ENCODE data around the gene SNAPC3.

SNAPC3 gene

GRCh38 chr9:15501179-15501578 is 78.5 kb downstream of the SNAPC3 start:
- Histone ChIP-seq H3K4me3 (ENCODE audit: low read depth, low read length) (no peak overlapping the region), H3K36me3 (peaks cover 84% of the 10 kb centered on the region), H3K9me3 (ENCODE audit: severe bottlenecking) (no peaks in the 10 kb centered on the region), H3K27ac (no peak overlapping the region), H3K27me3 (ENCODE audit: insufficient read depth, low read depth, severe bottlenecking) (no peaks in the 10 kb centered on the region)
- DNase-seq = no peak
- TF ChIP-seq, protein P1, sequence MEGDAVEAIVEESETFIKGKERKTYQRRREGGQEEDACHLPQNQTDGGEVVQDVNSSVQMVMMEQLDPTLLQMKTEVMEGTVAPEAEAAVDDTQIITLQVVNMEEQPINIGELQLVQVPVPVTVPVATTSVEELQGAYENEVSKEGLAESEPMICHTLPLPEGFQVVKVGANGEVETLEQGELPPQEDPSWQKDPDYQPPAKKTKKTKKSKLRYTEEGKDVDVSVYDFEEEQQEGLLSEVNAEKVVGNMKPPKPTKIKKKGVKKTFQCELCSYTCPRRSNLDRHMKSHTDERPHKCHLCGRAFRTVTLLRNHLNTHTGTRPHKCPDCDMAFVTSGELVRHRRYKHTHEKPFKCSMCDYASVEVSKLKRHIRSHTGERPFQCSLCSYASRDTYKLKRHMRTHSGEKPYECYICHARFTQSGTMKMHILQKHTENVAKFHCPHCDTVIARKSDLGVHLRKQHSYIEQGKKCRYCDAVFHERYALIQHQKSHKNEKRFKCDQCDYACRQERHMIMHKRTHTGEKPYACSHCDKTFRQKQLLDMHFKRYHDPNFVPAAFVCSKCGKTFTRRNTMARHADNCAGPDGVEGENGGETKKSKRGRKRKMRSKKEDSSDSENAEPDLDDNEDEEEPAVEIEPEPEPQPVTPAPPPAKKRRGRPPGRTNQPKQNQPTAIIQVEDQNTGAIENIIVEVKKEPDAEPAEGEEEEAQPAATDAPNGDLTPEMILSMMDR (IDR thresholded peaks at IDR 0.05; ENCODE audit: low read depth, low read length) = no peak

DNA sequence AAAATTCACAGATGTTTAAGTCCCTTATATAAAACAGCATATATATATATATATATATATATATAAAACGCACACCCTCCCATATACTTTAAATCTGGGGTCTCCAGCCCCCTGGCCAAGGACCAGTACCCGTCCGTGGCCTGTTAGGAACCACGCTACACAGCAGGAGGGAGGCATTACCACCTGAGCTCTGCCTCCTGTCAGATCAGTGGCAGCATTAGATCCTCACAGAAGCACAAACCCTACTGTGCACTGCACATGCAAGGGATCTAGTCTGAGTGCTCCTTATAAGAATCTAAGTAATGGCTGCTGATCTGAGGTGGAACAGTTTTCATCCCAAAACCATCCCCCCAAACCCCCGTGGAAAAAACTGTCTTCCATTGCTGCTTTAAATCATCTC is 79.1 kb downstream of the SNAPC3 start:
- Histone ChIP-seq H3K4me3 (ENCODE audit: low read depth, low read length) (no peak overlapping the region), H3K27me3 (ENCODE audit: insufficient read depth, low read depth, severe bottlenecking) (no peaks in the 10 kb centered on the region), H3K9me3 (ENCODE audit: severe bottlenecking) (no peaks in the 10 kb centered on the region), H3K27ac (no peak overlapping the region), H3K36me3 (peaks cover 84% of the 10 kb centered on the region)
- TF ChIP-seq, protein P1 (IDR thresholded peaks at IDR 0.05; ENCODE audit: low read depth, low read length) = no peak
- DNase-seq = no peak

GRCh38 chr9:15505921-15506320 is 83.2 kb downstream of the SNAPC3 start:
- Histone ChIP-seq H3K9me3 (ENCODE audit: severe bottlenecking) (no peaks in the 10 kb centered on the region), H3K27me3 (ENCODE audit: insufficient read depth, low read depth, severe bottlenecking) (no peaks in the 10 kb centered on the region), H3K36me3 (peaks cover 90% of the 10 kb centered on the region), H3K4me3 (ENCODE audit: low read depth, low read length) (no peak overlapping the region), H3K27ac (no peak overlapping the region)
- DNase-seq = no peak
- TF ChIP-seq, protein P1 (IDR thresholded peaks at IDR 0.05; ENCODE audit: low read depth, low read length) = no peak

DNA sequence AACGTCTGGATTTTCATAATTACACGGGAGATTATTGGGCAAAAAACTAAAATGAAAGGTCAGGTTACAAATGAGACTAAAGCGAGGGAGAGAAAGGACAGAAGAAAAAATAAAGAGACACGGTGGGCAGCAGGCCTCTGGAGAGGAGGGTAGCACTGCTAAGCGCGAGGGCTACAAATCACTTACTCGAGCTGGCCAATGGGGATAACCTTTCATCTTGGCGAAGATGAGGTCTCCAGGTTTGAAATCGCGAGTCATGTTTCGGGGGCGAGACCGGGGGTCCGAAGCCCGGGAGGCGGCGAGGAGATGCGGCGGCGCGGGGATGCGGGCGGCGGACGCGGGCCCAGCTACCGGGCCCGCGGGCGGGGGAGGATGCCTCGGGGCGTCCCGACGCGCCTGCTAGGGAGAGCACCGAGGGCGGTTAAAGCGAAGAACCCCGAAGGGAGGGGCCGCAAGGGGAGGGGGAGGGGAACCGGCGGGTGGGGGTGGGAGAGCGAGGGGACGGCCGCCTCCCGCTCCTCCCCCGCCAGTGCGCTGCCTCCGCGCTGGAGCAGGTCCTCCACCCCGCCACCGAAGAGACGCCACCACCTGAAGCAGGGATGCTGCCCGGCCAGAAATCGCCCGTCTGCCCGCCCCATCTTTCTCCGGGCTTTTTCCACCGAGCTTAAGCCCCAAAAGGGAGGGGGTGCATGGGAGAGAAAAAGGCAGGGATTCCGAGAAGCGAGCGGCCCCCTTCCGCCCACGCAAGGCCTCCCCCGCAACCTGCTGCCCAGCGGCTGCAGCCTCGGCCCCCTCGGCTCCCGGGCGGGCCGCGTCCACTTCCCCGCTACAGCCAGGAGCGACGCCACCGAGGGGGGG is 87.5 kb downstream of the SNAPC3 start:
- DNase-seq = peak; percentile 76
- H3K36me3 ChIP-seq = peaks cover 53% of the 10 kb centered on the region
- TF ChIP-seq, protein P1 (IDR thresholded peaks at IDR 0.05; ENCODE audit: low read depth, low read length) = no peak
- no peaks in the 10 kb centered on the region for H3K9me3 ChIP-seq (ENCODE audit: severe bottlenecking)
- peak overlapping the region; percentile 100 for H3K27ac ChIP-seq
- H3K4me3 ChIP-seq (ENCODE audit: low read depth, low read length) = peak overlapping the region; percentile 95
- H3K27me3 ChIP-seq (ENCODE audit: insufficient read depth, low read depth, severe bottlenecking) = no peaks in the 10 kb centered on the region

GRCh38 chr9:15510789-15511575 is 88.3 kb downstream of the SNAPC3 start, which contains the start of gene PSIP1:
Gene PSIP1, minus strand, starts transcription at chr9:15510970. Its CDS starts 782 bp downstream, at chr9:15510188.
- Histone ChIP-seq H3K36me3 (peaks cover 45% of the 10 kb centered on the region), H3K4me3 (ENCODE audit: low read depth, low read length) (peak within 1 kb of the TSS; percentile 95), H3K27me3 (ENCODE audit: insufficient read depth, low read depth, severe bottlenecking) (no peaks in the 10 kb centered on the region), H3K9me3 (ENCODE audit: severe bottlenecking) (no peaks in the 10 kb centered on the region), H3K27ac (peak within 1 kb of the TSS; percentile 100)
- peak; percentile 84 for DNase-seq
- TF ChIP-seq, protein P1 (IDR thresholded peaks at IDR 0.05; ENCODE audit: low read depth, low read length) = no peak
